ENCODE results near the gene ZBTB1. TPM values are rescaled to one million over a fixed set of nuclear protein-coding genes. Genes with fewer than 3 reads are reported as not detected.

The ZBTB1 gene
- total RNA-seq (2014; rRNA removed) (23.6 and 26.0 TPM in 2 replicates), Bru-seq, nascent RNA (percentile 97 among the genes with signal in this experiment), BruChase-seq, experiment 1, labeled RNA remaining after a 6-hour chase (percentile 97 among the genes with signal in this experiment), BruChase-seq, experiment 2, labeled RNA remaining after a 2-hour chase (percentile 99 among the genes with signal in this experiment)
- long read RNA-seq, full-length matches to known transcripts: 45 of 261 reads
- long read RNA-seq, partial matches to known transcripts: 185 of 261 reads
- long read RNA-seq, other reads (novel, unspliced or antisense): 31 of 261 reads

GRCh38 chr14:64504310-64504896 is at the start of gene ZBTB1:
ZBTB1 (plus strand) TSS chr14:64504770; CDS start chr14:64521505, 16,735 bp downstream.
- DNase-seq (peak; percentile 81), ATAC-seq (peak; percentile 38)
- ChIA-PET CTCF (interaction anchor here (0.6 to 1.1 kb wide), 5 partner anchors 15 to 215 kb away, joined by 3 to 7 read pairs (median 4); partner anchors contain the start of gene HSPA2), POLR2A (ENCODE audit: unreplicated experiment) (interaction anchor here (0.6 to 1.3 kb wide), 9 partner anchors 11 to 1510 kb away, joined by 5 to 53 read pairs (median 17); no protein-coding TSS in a partner anchor)
- Histone ChIP-seq H3K4me3 (ENCODE audit: low read length) (peak within 1 kb of the TSS; percentile 82), H3F3A (ENCODE audit: low read length, unreplicated experiment) (peaks cover 6% of the 10 kb centered on the region), H3K9ac (ENCODE audit: low read length) (peak within 1 kb of the TSS; percentile 88), H3K4me2 (ENCODE audit: low read length) (peak within 1 kb of the TSS; percentile 97), H3K27ac (ENCODE audit: low read length) (peak within 1 kb of the TSS; percentile 89), H2AFZ (ENCODE audit: low read length) (peak within 1 kb of the TSS; percentile 93), H3K79me2 (ENCODE audit: low read length) (peaks cover 87% of the 10 kb centered on the region), H3K9me3 (ENCODE audit: low read length) (no peaks in the 10 kb centered on the region), H4K20me1 (ENCODE audit: low read length) (peaks cover 39% of the 10 kb centered on the region), H3K4me1 (ENCODE audit: insufficient read depth, low read length) (peaks cover 49% of the 10 kb centered on the region), H3K36me3 (ENCODE audit: low read depth, low read length) (no peaks in the 10 kb centered on the region), H3K27me3 (ENCODE audit: low read length) (no peaks in the 10 kb centered on the region), H3K9me2 (replicated peaks; ENCODE audit: low read length) (no peaks in the 10 kb centered on the region)
- intact Hi-C loops (cut with micrococcal nuclease): loop anchor here (5.0 to 10.0 kb wide), 2 partner anchors 108 to 160 kb away; no protein-coding TSS in a partner anchor
- BruUV-seq (replicated peaks): no TSS peak
- TF ChIP-seq CTCF (conservative IDR thresholded peaks at IDR 0.05; ENCODE audit: low read depth, low read length) (no peak), EZH2 (IDR thresholded peaks at IDR 0.05; ENCODE audit: low read length, unreplicated experiment) (no peak), EZH2phosphoT487 (IDR thresholded peaks at IDR 0.05; ENCODE audit: borderline replicate concordance, low read length) (no peak)

- Histone ChIP-seq H2AFZ (ENCODE audit: low read length) (no peak overlapping the region), H3K27ac (ENCODE audit: low read length) (no peak overlapping the region), H3K9me2 (replicated peaks; ENCODE audit: low read length) (no peaks in the 10 kb centered on the region), H3K9me3 (ENCODE audit: low read length) (no peaks in the 10 kb centered on the region), H3K9ac (ENCODE audit: low read length) (no peak overlapping the region), H3K4me3 (ENCODE audit: low read length) (no peak overlapping the region), H3K79me2 (ENCODE audit: low read length) (no peaks in the 10 kb centered on the region), H3K36me3 (ENCODE audit: low read depth, low read length) (peaks cover 43% of the 10 kb centered on the region), H3F3A (ENCODE audit: low read length, unreplicated experiment) (no peaks in the 10 kb centered on the region), H4K20me1 (ENCODE audit: low read length) (no peaks in the 10 kb centered on the region), H3K27me3 (ENCODE audit: low read length) (no peaks in the 10 kb centered on the region), H3K4me2 (ENCODE audit: low read length) (no peak overlapping the region), H3K4me1 (ENCODE audit: insufficient read depth, low read length) (peaks cover 3% of the 10 kb centered on the region; the same call in 1 of the 2 replicates)
- CTCF ChIA-PET: interaction anchor here (0.6 to 1.0 kb wide), 4 partner anchors 13 to 116 kb away, joined by 3 to 4 read pairs (median 3); no protein-coding TSS in a partner anchor
- BruUV-seq (replicated peaks): no TSS peak
- no peak for ATAC-seq
- intact Hi-C loops (cut with micrococcal nuclease): no loop called here
- DNase-seq: no peak
- POLR2A ChIA-PET (ENCODE audit: unreplicated experiment): no interaction called here
- TF ChIP-seq EZH2 (IDR thresholded peaks at IDR 0.05; ENCODE audit: low read length, unreplicated experiment) (no peak), CTCF (conservative IDR thresholded peaks at IDR 0.05; ENCODE audit: low read depth, low read length) (no peak), EZH2phosphoT487 (IDR thresholded peaks at IDR 0.05; ENCODE audit: borderline replicate concordance, low read length) (no peak)
Measured at GRCh38 chr14:64459405-64460136, 45.0 kb upstream of the ZBTB1 start.

Data from PC-3 (cell line).